Fibroblast of lung (primary cell): ENCODE results near the gene ZNF620. TPM values are rescaled to one million over a fixed set of nuclear protein-coding genes. Genes with fewer than 3 reads are reported as not detected.

Experiments
- DNase-seq, 2 donors: peaks; one replicate each; pipeline versions ENCODE4 v3.0.0 to v3.0.0-alpha.2; 2010; ENCODE audit warnings: low read depth in 2 of 2
- H2AFZ ChIP-seq: 2 replicates; pipeline ENCODE4 v1.5.1; 2012; ENCODE audit warnings: low read length, control low read depth, inconsistent platforms
- H3K27ac ChIP-seq: 2 replicates; pipeline ENCODE4 v1.5.1; 2011; ENCODE audit warnings: low read length, control low read depth; ENCODE audit not compliant: insufficient read depth
- H3K27me3 ChIP-seq: 2 replicates; pipeline ENCODE4 v1.5.1; 2011; ENCODE audit warnings: mild to moderate bottlenecking, low read length; ENCODE audit not compliant: control insufficient read depth, insufficient read depth
- H3K36me3 ChIP-seq: 2 replicates; pipeline ENCODE4 v1.5.1; 2011; ENCODE audit warnings: low read length; ENCODE audit not compliant: control insufficient read depth, insufficient read depth
- H3K4me1 ChIP-seq: 2 replicates; pipeline ENCODE4 v1.5.1; 2011; ENCODE audit warnings: low read length; ENCODE audit not compliant: control insufficient read depth, insufficient read depth; ENCODE audit errors: extremely low read depth
- H3K4me2 ChIP-seq: 2 replicates; pipeline ENCODE4 v1.5.1; 2011; ENCODE audit warnings: low read length, control low read depth; ENCODE audit not compliant: insufficient read depth; ENCODE audit errors: extremely low read depth
- H3K4me3 ChIP-seq, 4 experiments: fragments of 200-600 bp in 1 of 4; sonication (generic) in 1 of 4; replicated peaks in 1 of 4; 2 replicates each; pipeline ENCODE4 v1.5.1; 2011 to 2016; ENCODE audit warnings: low read length in 4 of 4, low read depth in 3 of 4, mild to moderate bottlenecking in 3 of 4, control low read depth in 2 of 4, inconsistent platforms in 1 of 4, mixed read lengths in 1 of 4; ENCODE audit not compliant: insufficient read depth in 1 of 4; ENCODE audit errors: control extremely low read depth in 1 of 4
- H3K79me2 ChIP-seq: 2 replicates; pipeline ENCODE4 v1.5.1; 2012; ENCODE audit warnings: mild to moderate bottlenecking, low read length, inconsistent platforms; ENCODE audit not compliant: control insufficient read depth, insufficient read depth
- H3K9ac ChIP-seq: 2 replicates; pipeline ENCODE4 v1.5.1; 2011; ENCODE audit warnings: mild to moderate bottlenecking, low read length, control low read depth; ENCODE audit not compliant: insufficient read depth
- H3K9me3 ChIP-seq: 2 replicates; pipeline ENCODE4 v1.5.1; 2012; ENCODE audit warnings: low read depth, low read length; ENCODE audit not compliant: control insufficient read depth, insufficient read depth
- H4K20me1 ChIP-seq: 2 replicates; pipeline ENCODE4 v1.5.1; 2011; ENCODE audit warnings: low read length; ENCODE audit not compliant: control insufficient read depth, insufficient read depth; ENCODE audit errors: extremely low read depth
- EZH2 ChIP-seq: IDR thresholded peaks from 2 replicates; pipeline ENCODE4 v1.5.1; 2012; ENCODE audit warnings: low read length, control low read depth, mild to moderate bottlenecking; ENCODE audit errors: missing control alignments
- polyA plus RNA-seq, 2 donors: library from polyadenylated mRNA; depleted of rRNA in 1 of 2; stranded (reverse) in 1 of 2; unstranded in 1 of 2; fragments of >200 nt; gene quantifications; 2 replicates each; pipeline ENCODE4 v1.2.1, GENCODE V29; 2011 to 2012; ENCODE audit warnings: missing spikeins in 1 of 2
- total RNA-seq: library from RNA; depleted of rRNA; stranded (reverse); fragments of >200 nt; gene quantifications from 2 replicates; pipeline ENCODE4 v1.2.1, GENCODE V29; 2014
- TF ChIP-seq, protein P1 (sequence below), 2 donors: IDR thresholded peaks in 1 of 2; conservative IDR thresholded peaks in 1 of 2; 1 replicate in 1 of 2; 2 replicates in 1 of 2; pipeline ENCODE4 v1.5.1; 2011 to 2012; ENCODE audit warnings: low read length in 2 of 2, control low read depth in 1 of 2, inconsistent platforms in 1 of 2, low read depth in 1 of 2, mild to moderate bottlenecking in 1 of 2

ZNF620 gene
- total and polyA plus RNA-seq, 2 donors (not counting 1 experiment from before 2014, with no cell fraction given): 0.51 to 1.5 TPM

GRCh38 chr3:40534283-40534682, 28.4 kb downstream of the ZNF620 start:
- no peak for DNase-seq
- Histone ChIP-seq H3K4me1 (no peaks in the 10 kb centered on the region), H4K20me1 (no peaks in the 10 kb centered on the region), H2AFZ (no peak overlapping the region), H3K79me2 (no peaks in the 10 kb centered on the region), H3K27ac (no peak overlapping the region), H3K9ac (no peak overlapping the region), H3K36me3 (peaks cover 14% of the 10 kb centered on the region), H3K4me2 (no peak overlapping the region), H3K27me3 (no peaks in the 10 kb centered on the region), H3K4me3 (no peak overlapping the region), H3K9me3 (no peaks in the 10 kb centered on the region)
- TF ChIP-seq, protein P1, sequence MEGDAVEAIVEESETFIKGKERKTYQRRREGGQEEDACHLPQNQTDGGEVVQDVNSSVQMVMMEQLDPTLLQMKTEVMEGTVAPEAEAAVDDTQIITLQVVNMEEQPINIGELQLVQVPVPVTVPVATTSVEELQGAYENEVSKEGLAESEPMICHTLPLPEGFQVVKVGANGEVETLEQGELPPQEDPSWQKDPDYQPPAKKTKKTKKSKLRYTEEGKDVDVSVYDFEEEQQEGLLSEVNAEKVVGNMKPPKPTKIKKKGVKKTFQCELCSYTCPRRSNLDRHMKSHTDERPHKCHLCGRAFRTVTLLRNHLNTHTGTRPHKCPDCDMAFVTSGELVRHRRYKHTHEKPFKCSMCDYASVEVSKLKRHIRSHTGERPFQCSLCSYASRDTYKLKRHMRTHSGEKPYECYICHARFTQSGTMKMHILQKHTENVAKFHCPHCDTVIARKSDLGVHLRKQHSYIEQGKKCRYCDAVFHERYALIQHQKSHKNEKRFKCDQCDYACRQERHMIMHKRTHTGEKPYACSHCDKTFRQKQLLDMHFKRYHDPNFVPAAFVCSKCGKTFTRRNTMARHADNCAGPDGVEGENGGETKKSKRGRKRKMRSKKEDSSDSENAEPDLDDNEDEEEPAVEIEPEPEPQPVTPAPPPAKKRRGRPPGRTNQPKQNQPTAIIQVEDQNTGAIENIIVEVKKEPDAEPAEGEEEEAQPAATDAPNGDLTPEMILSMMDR (conservative IDR thresholded peaks at IDR 0.05 in 1 of 2, IDR thresholded peaks at IDR 0.05 in 1 of 2; ENCODE audit: low read depth in 1 of 2, low read length in 2 of 2): no peak

DNA sequence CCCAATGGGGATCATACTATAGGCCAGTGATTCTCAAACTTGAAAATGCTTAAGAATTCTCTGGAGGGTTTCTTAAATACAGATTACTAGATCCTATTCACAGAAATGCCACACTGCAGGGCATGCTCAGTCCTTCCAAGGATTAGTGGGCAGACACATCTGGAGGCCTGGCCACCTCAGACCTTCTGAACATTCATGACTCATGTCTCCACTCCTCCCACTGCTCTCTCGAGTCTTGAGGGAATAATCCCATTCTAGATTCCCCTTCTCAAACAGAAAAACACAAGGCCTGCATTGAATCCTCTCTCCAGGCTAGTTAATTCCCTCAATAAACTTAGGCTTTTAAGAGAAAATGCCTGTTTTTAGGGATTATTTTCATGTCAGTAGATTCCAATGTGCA, 41.0 kb downstream of the ZNF620 start:
- no peak overlapping the region for H3K4me3 ChIP-seq
- H2AFZ ChIP-seq: no peak overlapping the region
- no peaks in the 10 kb centered on the region for H3K36me3 ChIP-seq
- no peak for TF ChIP-seq EZH2
- TF ChIP-seq, protein P1 (conservative IDR thresholded peaks at IDR 0.05 in 1 of 2, IDR thresholded peaks at IDR 0.05 in 1 of 2; ENCODE audit: low read depth in 1 of 2, low read length in 2 of 2): no peak
- H4K20me1 ChIP-seq: no peaks in the 10 kb centered on the region
- H3K4me2 ChIP-seq: no peak overlapping the region
- H3K9ac ChIP-seq: no peak overlapping the region
- DNase-seq: peak; percentile 60 to 70
- no peaks in the 10 kb centered on the region for H3K79me2 ChIP-seq
- H3K9me3 ChIP-seq: no peaks in the 10 kb centered on the region
- no peaks in the 10 kb centered on the region for H3K27me3 ChIP-seq
- H3K4me1 ChIP-seq: no peaks in the 10 kb centered on the region
- H3K27ac ChIP-seq: no peak overlapping the region

DNA sequence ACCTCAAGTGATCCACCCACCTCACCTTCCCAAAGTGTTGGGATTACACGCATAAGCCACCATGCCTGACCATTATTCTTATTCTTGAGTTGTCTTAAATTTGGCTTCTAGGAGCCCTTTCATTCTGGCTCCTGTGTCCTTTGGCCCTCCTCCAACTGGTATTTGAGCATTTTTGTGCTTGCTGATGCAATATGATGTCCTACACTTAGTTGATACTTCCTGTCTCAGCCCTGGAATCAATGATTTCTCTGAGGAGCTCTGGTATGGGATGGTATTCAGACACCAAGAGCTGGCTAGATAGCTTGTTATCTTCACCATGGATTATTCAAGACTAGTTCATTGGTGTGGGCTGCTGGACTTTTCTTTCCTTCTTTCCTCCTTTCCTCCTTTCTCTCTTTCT, 44.3 kb downstream of the ZNF620 start:
- Histone ChIP-seq H3K4me3 (no peak overlapping the region), H3K27me3 (no peaks in the 10 kb centered on the region), H3K4me1 (no peaks in the 10 kb centered on the region), H3K79me2 (no peaks in the 10 kb centered on the region), H3K27ac (no peak overlapping the region), H4K20me1 (no peaks in the 10 kb centered on the region), H3K9ac (no peak overlapping the region), H3K4me2 (no peak overlapping the region), H2AFZ (no peak overlapping the region), H3K9me3 (no peaks in the 10 kb centered on the region), H3K36me3 (no peaks in the 10 kb centered on the region)
- TF ChIP-seq, protein P1 (conservative IDR thresholded peaks at IDR 0.05 in 1 of 2, IDR thresholded peaks at IDR 0.05 in 1 of 2; ENCODE audit: low read depth in 1 of 2, low read length in 2 of 2): no peak
- no peak for TF ChIP-seq EZH2
- peak in 1 of 2 donors; percentile 20 for DNase-seq
